ENCODE data around the gene IL10RA. TPM values are rescaled to one million over a fixed set of nuclear protein-coding genes. Genes with fewer than 3 reads are reported as not detected.
A peak's percentile ranks its signal among the peaks of the same experiment; 100 is the strongest.
"Not testable (repeated sequence)": the region's sequence is repeated elsewhere in the genome, so short reads cannot be mapped to it uniquely, and the experiment has no call there.

IL10RA gene
- total RNA-seq, 1 donor from 2014 or later = 3.0 TPM

DNA sequence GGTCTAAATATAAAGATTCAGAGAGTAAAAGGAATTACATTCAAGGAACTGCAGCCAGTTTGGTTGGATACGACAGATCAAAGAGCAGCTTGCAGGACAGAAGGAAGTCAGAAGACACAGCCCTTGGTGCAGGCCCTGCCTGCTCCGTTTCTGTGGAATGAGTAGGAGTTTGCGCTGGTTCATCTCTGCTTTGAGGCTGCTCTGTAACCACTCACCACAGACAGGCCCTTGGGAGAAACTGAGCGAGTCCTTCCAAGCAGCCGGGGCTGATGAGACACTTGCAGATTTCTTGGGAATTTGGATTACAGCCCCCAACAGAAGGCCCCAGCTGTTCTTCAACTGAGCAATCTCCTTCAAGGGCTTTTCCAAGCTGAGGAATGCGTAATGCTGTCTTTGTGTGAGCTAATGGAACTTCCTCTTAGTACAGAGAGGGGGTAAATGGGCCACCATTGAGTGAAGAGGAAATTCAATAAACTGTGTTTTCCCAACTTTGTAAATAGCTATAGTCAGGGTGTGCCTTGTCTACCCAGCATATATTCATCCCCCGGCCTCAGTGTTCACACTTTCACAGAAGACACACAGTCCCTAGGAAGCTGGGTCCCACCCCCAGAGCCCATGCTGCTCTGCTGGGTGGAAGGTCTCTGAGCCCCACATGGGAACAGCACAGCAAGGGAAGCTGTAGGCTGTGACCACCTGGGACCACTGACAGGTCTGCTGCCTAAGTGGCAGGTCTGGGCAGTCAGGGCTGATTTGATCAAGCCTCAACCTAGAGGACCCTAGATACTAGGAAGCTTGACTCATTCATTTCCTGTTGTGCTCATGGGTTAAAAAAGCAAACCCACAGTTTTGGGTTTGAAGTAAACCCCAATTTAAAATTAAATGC is 16.6 kb downstream of the IL10RA start:
- intact Hi-C loops (cut with DNase I) = no loop called here
- no peak for DNase-seq (ENCODE audit: low spot score)

DNA sequence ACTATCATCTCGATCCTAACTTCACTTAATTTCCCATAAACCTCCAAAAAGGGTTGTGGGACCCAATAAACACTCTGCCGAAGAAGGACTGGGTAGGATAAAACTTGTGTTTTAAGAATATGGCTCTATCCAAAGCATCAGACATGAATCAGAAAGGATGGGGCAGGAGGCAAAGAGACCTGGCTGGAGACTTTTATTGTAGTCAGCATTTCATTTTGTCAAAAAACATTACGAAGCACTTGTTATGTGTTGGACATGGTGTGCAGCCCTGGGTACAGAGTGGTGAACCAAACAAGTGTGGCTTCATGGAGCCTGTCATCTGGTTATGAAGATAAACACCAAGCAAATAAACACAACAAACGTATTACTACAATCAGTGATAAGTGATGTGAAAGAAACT is 17.3 kb downstream of the IL10RA start:
- intact Hi-C loops (cut with DNase I) = no loop called here
- no peak for DNase-seq (ENCODE audit: low spot score)

GRCh38 chr11:118004543-118005223 is 18.5 kb downstream of the IL10RA start:
- intact Hi-C loops (cut with DNase I) = no loop called here
- no peak for DNase-seq (ENCODE audit: low spot score)

DNA sequence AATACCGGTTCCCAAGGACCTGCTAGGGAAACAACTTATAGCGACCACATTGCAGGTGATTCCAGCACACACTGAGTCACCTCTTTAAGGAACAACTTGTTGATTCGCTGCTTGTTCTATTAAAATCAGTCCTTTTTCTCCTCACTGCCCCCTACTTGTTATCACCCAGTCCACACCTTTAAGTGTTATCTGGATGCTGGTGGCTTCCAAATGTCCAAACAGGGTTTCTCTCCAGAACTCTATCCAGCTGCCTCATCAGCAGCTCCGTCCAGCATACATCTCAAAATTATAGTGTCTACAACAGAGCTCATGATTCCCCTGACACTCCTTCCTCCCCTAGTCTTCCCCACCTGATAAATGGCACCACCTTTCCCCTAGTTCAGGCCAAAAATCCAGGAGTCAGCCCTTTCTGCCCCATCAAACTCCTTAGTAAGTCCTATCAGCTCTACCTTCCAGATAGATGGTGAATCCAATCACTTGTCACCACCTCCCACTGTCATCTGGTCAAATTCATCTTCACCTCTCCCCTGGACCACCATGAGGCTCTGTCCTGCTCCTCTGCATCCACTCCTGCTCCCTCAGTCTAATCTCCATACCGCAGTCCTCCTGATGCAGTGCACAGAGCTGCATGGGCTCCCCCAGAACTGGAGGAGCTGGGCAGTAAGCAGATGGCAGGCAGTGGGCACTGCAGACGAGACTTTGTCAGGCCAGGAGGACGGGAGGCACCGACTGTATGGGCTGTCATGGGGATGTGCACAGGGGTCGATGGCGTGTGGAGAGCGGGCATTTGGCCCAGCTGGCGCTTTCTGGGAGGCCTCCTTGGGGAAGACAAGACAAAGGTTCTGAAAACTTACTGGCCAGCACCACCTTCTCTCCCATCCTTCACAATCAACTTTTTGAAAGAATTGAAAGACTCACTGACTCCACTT is 19.3 kb downstream of the IL10RA start:
- intact Hi-C loops (cut with DNase I) = no loop called here
- no peak for DNase-seq (ENCODE audit: low spot score)

DNA sequence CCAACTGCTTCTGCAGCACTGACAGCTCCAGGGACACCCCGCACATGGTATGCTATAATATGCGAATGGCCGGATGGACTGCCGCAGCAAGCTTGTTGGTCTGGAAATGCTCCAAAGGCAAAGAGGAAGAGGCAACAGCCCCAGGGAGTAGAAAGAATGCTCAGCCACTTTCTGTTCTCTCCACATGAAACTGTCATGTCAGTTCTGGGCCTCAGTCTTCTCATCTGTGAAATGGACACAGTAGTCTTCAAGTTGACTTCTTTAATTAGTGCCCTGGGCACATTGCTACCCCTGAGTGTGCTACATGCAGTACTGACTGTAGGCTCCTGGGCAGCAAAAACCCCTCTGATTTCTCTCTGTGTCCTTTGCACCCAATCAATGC is 19.9 kb downstream of the IL10RA start:
- intact Hi-C loops (cut with DNase I) = no loop called here
- DNase-seq (ENCODE audit: low spot score) = no peak

GRCh38 chr11:118007040-118007439 is 20.8 kb downstream of the IL10RA start:
- no peak for DNase-seq (ENCODE audit: low spot score)
- intact Hi-C loops (cut with DNase I) = no loop called here

GRCh38 chr11:118007563-118008270 is 21.5 kb downstream of the IL10RA start:
- intact Hi-C loops (cut with DNase I); DNase-seq (ENCODE audit: low spot score): not testable (repeated sequence)

- intact Hi-C loops (cut with DNase I) = no loop called here
- no peak for DNase-seq (ENCODE audit: low spot score)
Measured at GRCh38 chr11:118008271-118008911, 22.2 kb downstream of the IL10RA start.

DNA sequence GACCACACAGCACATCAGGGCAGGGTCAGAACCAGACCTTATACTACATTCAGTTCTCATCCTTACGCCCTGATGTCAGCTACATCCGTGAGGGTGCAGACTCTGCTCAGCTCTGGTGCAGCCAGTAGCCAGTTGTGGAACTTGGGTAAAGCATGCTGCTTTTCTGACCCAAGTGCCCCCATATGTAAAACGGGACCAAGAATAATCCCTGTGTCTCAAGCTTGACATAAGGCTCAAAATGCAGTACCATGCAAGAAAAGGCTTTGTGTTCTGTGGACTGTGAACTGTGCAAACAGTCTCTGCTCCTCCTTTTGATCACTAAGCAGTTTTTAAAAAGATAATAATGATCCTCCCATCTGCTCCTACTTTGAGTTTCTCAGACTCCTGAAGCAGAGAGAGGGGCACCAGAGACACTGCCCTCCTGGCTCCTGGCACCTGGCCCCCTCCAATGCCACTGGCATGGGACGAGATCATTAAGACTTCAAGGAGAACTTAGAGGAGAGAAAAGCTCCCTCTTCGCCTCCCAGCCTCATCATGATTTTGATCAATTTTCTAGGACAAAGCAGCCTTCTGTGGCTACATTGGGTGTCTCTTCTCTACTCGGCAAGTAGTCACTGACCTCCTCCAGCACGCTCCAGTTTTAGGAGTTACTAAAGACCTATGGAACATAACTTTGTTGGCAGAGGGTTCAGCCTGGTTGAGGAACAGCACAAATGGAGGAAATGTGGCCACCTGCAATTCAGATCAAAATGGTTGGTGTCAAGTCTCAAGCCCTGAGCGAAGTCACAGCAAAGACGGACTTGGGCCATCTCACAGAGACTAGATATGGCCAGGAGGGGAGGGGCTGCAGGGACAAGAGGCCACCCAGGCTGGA is 23.9 kb downstream of the IL10RA start:
- DNase-seq (ENCODE audit: low spot score) = no peak
- intact Hi-C loops (cut with DNase I) = no loop called here

DNA sequence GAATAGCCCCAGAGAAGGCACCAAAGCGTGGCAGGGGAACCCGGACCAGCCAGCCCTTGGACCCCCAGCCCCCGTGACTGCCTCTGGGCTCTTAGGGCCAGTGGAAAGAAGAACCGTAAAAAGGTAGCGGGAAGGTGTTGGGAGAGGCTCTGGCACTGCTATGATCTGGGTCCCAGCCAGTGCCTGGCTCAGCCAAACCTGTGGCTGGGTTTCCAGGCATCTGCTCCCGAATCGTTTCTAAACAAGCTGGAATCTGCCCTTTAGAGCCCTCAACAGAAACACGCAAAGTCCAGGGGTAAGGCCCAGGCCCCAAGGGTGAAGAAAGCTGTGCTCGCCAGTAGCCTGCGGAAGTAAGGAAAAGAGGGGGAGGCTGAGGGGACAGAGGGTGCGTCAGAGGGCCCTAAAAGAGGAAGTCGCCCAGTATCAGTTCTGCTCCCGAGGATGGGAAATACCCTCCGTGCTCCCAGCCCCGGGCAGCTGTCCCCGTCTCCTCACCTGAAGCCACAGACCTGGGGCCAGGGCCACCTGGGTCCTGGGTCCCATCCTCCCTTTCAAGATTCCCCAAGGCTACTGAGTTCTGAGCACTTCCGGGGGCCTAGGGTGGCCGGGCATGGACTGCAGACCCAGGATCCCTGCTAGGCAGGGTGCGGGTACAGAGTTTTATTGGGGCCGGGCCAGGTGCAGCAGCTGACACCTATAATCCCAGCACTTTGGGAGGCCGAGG is 24.7 kb downstream of the IL10RA start:
- intact Hi-C loops (cut with DNase I) = no loop called here
- DNase-seq (ENCODE audit: low spot score) = peak; percentile 87

- DNase-seq (ENCODE audit: low spot score) = no peak
- intact Hi-C loops (cut with DNase I) = no loop called here
Measured at GRCh38 chr11:118012083-118012669, 26.0 kb downstream of the IL10RA start.

- no peak for DNase-seq (ENCODE audit: low spot score)
- intact Hi-C loops (cut with DNase I) = no loop called here
Measured at GRCh38 chr11:118014022-118014421, 27.8 kb downstream of the IL10RA start.

DNA sequence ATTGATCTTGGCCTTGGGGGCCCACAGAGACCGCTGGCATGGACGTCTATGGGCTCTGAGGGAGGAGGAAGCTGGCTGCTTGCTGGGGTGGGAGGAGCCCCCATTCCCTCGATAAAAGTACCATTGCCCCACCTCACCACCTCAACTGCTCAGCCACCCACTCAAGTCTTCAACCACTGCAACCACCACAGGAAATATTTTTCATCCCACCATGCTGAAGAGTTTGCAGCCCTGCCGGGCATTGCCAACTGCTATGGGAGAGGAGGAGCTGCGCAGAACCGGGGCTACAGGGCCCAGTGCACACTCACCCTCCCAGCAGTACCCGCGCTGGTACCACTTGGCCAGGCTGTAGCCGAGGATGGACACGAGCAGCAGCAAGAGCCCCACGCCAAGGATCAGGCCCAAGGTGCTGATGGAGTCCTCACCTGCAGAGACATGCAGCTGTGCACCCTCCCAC is 29.2 kb downstream of the IL10RA start:
- intact Hi-C loops (cut with DNase I) = no loop called here
- no peak for DNase-seq (ENCODE audit: low spot score)

GRCh38 chr11:118016104-118016503 is 29.9 kb downstream of the IL10RA start:
- intact Hi-C loops (cut with DNase I) = no loop called here
- no peak for DNase-seq (ENCODE audit: low spot score)

GRCh38 chr11:118017111-118017510 is 30.9 kb downstream of the IL10RA start:
- DNase-seq (ENCODE audit: low spot score) = no peak
- intact Hi-C loops (cut with DNase I) = no loop called here

DNA sequence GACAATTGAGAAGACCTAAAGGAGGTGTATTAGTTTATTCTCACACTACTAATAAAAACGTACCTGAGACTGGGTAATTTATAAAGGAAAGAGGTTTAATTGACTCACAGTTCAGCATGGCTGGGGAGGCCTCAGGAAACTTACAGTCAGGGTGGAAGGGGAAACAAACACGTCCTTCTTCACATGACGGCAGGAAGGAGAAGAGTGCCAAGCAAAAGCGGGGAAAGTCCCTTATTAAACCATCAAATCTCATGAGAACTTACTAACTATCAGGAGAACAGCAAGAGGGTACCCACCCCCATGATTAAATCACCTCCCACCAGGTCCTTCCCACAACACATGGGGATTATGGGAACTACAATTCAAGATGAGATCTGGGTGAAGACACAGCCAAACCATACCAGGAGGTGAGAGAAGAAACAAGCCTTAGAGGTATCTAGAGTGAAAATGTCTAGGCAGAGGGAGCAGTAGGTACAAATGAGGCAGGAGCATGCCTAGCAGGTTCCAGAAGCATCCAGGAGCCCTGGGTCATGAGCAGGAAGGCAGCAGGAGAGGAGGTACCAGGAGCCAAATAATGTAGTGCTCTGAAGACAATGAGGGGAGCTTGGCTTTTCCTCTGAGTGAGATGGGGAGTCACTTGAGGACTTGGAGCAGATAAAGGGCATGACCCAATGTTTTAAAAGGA is 31.6 kb downstream of the IL10RA start:
- DNase-seq (ENCODE audit: low spot score) = no peak
- intact Hi-C loops (cut with DNase I) = no loop called here
